Measurements from ENCODE around the gene PCDH8.
A peak's percentile ranks its signal among the peaks of the same experiment; 100 is the strongest.

Gene PCDH8

GRCh38 chr13:52847682-52848432 lies 583 bp downstream of the PCDH8 start:
- no peak for TF ChIP-seq CTCF (IDR thresholded peaks at IDR 0.05; ENCODE audit: low read depth, low read length)
- DNase-seq: no peak
- Histone ChIP-seq H3K27me3 (peaks cover 56% of the 10 kb centered on the region), H3K4me1 (peaks cover 2% of the 10 kb centered on the region; the same call in 1 of the 2 replicates), H3K4me3 (ENCODE audit: low read depth, low read length) (peak overlapping the region; percentile 79), H3K9me3 (peaks cover 8% of the 10 kb centered on the region; the same call in 1 of the 2 replicates), H3K36me3 (no peaks in the 10 kb centered on the region)

- no peak for DNase-seq
- Histone ChIP-seq H3K27me3 (peaks cover 56% of the 10 kb centered on the region), H3K4me1 (peaks cover 2% of the 10 kb centered on the region; the same call in 1 of the 2 replicates), H3K36me3 (no peaks in the 10 kb centered on the region), H3K9me3 (peaks cover 8% of the 10 kb centered on the region; the same call in 1 of the 2 replicates), H3K4me3 (ENCODE audit: low read depth, low read length) (no peak overlapping the region)
- no peak for TF ChIP-seq CTCF (IDR thresholded peaks at IDR 0.05; ENCODE audit: low read depth, low read length)
These were observed 1.1 kb downstream of the PCDH8 start for GRCh38 chr13:52847322-52847681.

DNA sequence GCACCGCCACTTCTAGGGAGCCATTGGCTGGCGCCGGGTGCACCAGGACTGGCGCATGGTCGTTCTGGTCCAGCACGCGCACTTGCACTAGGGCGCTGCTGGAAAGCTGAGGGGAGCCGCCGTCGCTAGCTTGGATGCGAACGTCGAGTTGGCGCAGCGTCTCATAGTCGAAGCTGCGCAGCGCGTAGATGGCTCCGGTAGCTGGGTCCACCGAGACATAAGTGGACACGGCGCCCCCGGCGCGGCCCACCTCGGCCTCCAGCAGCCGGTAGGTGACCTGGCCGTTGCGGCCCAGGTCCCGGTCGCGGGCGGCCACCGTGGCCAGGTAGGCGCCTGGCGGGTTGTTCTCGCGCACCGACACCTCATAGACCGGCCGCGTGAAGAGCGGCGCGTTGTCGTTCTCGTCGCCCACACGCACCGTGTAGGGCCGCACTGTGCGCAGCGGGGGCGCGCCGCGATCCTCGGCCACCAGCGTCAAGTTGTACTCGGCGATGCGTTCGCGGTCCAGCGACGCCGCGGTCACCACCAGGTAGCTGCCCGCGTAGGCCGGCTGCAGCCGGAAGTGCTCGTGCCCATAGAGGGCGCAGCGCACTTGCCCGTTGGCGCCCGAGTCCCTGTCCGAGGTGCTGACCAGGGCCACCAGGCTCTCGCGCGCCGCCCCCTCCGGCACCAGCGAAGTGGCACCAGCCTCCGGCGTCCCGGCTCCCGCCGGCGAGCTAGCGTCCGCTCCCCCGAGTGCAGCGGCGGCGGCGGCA lies 1.7 kb downstream of the PCDH8 start:
- peaks cover 8% of the 10 kb centered on the region; the same call in 1 of the 2 replicates for H3K9me3 ChIP-seq
- peaks cover 56% of the 10 kb centered on the region for H3K27me3 ChIP-seq
- H3K4me3 ChIP-seq (ENCODE audit: low read depth, low read length): no peak overlapping the region
- DNase-seq: no peak
- TF ChIP-seq CTCF (IDR thresholded peaks at IDR 0.05; ENCODE audit: low read depth, low read length): no peak
- H3K36me3 ChIP-seq: no peaks in the 10 kb centered on the region
- H3K4me1 ChIP-seq: peaks cover 2% of the 10 kb centered on the region; the same call in 1 of the 2 replicates

GRCh38 chr13:52845766-52846566 lies 2.5 kb downstream of the PCDH8 start:
- Histone ChIP-seq H3K9me3 (peaks cover 8% of the 10 kb centered on the region; the same call in 1 of the 2 replicates), H3K27me3 (peaks cover 53% of the 10 kb centered on the region), H3K4me1 (peaks cover 2% of the 10 kb centered on the region; the same call in 1 of the 2 replicates), H3K4me3 (ENCODE audit: low read depth, low read length) (no peak overlapping the region), H3K36me3 (no peaks in the 10 kb centered on the region)
- TF ChIP-seq CTCF (IDR thresholded peaks at IDR 0.05; ENCODE audit: low read depth, low read length): peak; percentile 29; the same call in 1 of the 2 replicates
- peak; percentile 65 for DNase-seq

DNA sequence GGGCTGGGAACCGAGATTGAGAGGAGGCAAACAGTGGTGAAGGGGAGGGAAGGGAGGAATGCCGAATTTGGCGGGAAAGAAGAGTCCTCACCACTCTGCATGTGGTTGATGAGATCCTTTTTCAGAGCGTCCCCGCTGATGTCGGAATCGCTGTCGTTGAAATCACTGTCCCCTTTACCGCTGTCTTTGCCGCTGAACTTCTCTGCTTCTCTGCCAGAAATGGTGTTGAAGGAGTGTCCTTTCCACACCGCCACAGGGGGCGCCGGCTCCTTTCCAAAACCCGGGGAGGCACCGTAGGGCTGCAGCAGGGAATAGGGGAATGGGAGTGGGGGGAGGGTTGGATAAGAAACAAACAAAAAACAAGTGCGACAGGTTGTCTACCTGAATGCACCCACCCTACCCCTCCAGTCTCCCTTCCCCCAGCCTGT lies 3.1 kb downstream of the PCDH8 start:
- peak; percentile 27; the same call in 1 of the 2 replicates for TF ChIP-seq CTCF (IDR thresholded peaks at IDR 0.05; ENCODE audit: low read depth, low read length)
- Histone ChIP-seq H3K27me3 (peaks cover 47% of the 10 kb centered on the region), H3K9me3 (peaks cover 8% of the 10 kb centered on the region; the same call in 1 of the 2 replicates), H3K4me3 (ENCODE audit: low read depth, low read length) (no peak overlapping the region), H3K4me1 (peaks cover 2% of the 10 kb centered on the region; the same call in 1 of the 2 replicates), H3K36me3 (no peaks in the 10 kb centered on the region)
- no peak for DNase-seq

Measured in BE2C (cell line).